ENCODE data around the gene AADACL4.
"Not testable (repeated sequence)": the region's sequence is repeated elsewhere in the genome, so short reads cannot be mapped to it uniquely, and the experiment has no call there.

The AADACL4 gene

GRCh38 chr1:12656575-12656974, 12.7 kb downstream of the AADACL4 start:
- H3K27me3 ChIP-seq (ENCODE audit: control insufficient read depth, low read length), result no peaks in the 10 kb centered on the region

GRCh38 chr1:12657060-12657884, 13.4 kb downstream of the AADACL4 start:
- Histone ChIP-seq H3K79me2 (ENCODE audit: control insufficient read depth, low read length) (no peaks in the 10 kb centered on the region), H3F3A (ENCODE audit: control insufficient read depth, insufficient read depth) (no peaks in the 10 kb centered on the region), H3K27ac (ENCODE audit: low read depth, low read length) (no peak overlapping the region), H3K9me2 (replicated peaks; ENCODE audit: control insufficient read depth, low read length) (no peaks in the 10 kb centered on the region), H4K20me1 (ENCODE audit: control insufficient read depth, insufficient read depth, low read depth, low read length) (no peaks in the 10 kb centered on the region), H3K36me3 (ENCODE audit: control insufficient read depth, low read length) (no peaks in the 10 kb centered on the region), H3K4me1 (ENCODE audit: control insufficient read depth, low read length) (no peaks in the 10 kb centered on the region), H3K4me3 (ENCODE audit: low read length) (no peak overlapping the region), H3K27me3 (ENCODE audit: control insufficient read depth, low read length) (no peaks in the 10 kb centered on the region), H3K9me3 (ENCODE audit: control insufficient read depth, insufficient read depth, low read length) (no peaks in the 10 kb centered on the region), H3K4me2 (ENCODE audit: low read length) (no peak overlapping the region)
- no peak for TF ChIP-seq CTCF (IDR thresholded peaks at IDR 0.05; ENCODE audit: low read depth, low read length, poor library complexity, severe bottlenecking)
- no peak for TF ChIP-seq EZH2phosphoT487 (IDR thresholded peaks at IDR 0.05; ENCODE audit: borderline replicate concordance, low read length)

More at GRCh38 chr1:12656575-12656974, 12.7 kb downstream of the AADACL4 start:
- H3K9me3 ChIP-seq (ENCODE audit: control insufficient read depth, insufficient read depth, low read length), result no peaks in the 10 kb centered on the region
- no peak overlapping the region for H3K27ac ChIP-seq (ENCODE audit: low read depth, low read length)
- no peaks in the 10 kb centered on the region for H3K79me2 ChIP-seq (ENCODE audit: control insufficient read depth, low read length)
- no peaks in the 10 kb centered on the region for H3F3A ChIP-seq (ENCODE audit: control insufficient read depth, insufficient read depth)
- no peak overlapping the region for H3K4me3 ChIP-seq (ENCODE audit: low read length)
- TF ChIP-seq CTCF (IDR thresholded peaks at IDR 0.05; ENCODE audit: low read depth, low read length, poor library complexity, severe bottlenecking) (no peak), EZH2phosphoT487 (IDR thresholded peaks at IDR 0.05; ENCODE audit: borderline replicate concordance, low read length) (no peak)
- no peaks in the 10 kb centered on the region for H3K9me2 ChIP-seq (replicated peaks; ENCODE audit: control insufficient read depth, low read length)
- H3K4me2 ChIP-seq (ENCODE audit: low read length), result no peak overlapping the region
- no peaks in the 10 kb centered on the region for H4K20me1 ChIP-seq (ENCODE audit: control insufficient read depth, insufficient read depth, low read depth, low read length)
- H3K4me1 ChIP-seq (ENCODE audit: control insufficient read depth, low read length), result no peaks in the 10 kb centered on the region
- no peaks in the 10 kb centered on the region for H3K36me3 ChIP-seq (ENCODE audit: control insufficient read depth, low read length)

- H3K27ac ChIP-seq (ENCODE audit: low read depth, low read length); H3K9me3 ChIP-seq (ENCODE audit: control insufficient read depth, insufficient read depth, low read length); H3K36me3 ChIP-seq (ENCODE audit: control insufficient read depth, low read length); H3F3A ChIP-seq (ENCODE audit: control insufficient read depth, insufficient read depth); H3K4me1 ChIP-seq (ENCODE audit: control insufficient read depth, low read length); H3K4me3 ChIP-seq (ENCODE audit: low read length); H3K27me3 ChIP-seq (ENCODE audit: control insufficient read depth, low read length); H3K4me2 ChIP-seq (ENCODE audit: low read length); H4K20me1 ChIP-seq (ENCODE audit: control insufficient read depth, insufficient read depth, low read depth, low read length); H3K9me2 ChIP-seq (replicated peaks; ENCODE audit: control insufficient read depth, low read length); H3K79me2 ChIP-seq (ENCODE audit: control insufficient read depth, low read length): not testable (repeated sequence)
Measured at GRCh38 chr1:12657885-12658512, 14.1 kb downstream of the AADACL4 start.
